ENCODE results near the gene TPSB2. TPM values are rescaled to one million over a fixed set of nuclear protein-coding genes. Genes with fewer than 3 reads are reported as not detected.
"Not testable (repeated sequence)": the region's sequence is repeated elsewhere in the genome, so short reads cannot be mapped to it uniquely, and the experiment has no call there.

Gene TPSB2
- total RNA-seq, 2 experiments from 2014 or later, result not detected

GRCh38 chr16:1269418-1269817, 39.4 kb upstream of the TPSB2 start:
- CTCF ChIA-PET; H3K9me3 Mint-ChIP-seq; H3K27me3 Mint-ChIP-seq (ENCODE audit: low read depth); H3K27ac Mint-ChIP-seq; DNase-seq; intact Hi-C loops (cut with micrococcal nuclease); H3K4me1 Mint-ChIP-seq (ENCODE audit: low read depth); H3K36me3 Mint-ChIP-seq (ENCODE audit: low read depth); H3K4me3 Mint-ChIP-seq: not testable (repeated sequence)

GRCh38 chr16:1265826-1266225, 35.8 kb upstream of the TPSB2 start:
- Mint-ChIP-seq H3K4me1 (ENCODE audit: low read depth) (no peaks in the 10 kb centered on the region), H3K27me3 (ENCODE audit: low read depth) (peaks cover 6% of the 10 kb centered on the region), H3K4me3 (no peak overlapping the region), H3K27ac (no peak overlapping the region), H3K9me3 (peaks cover 7% of the 10 kb centered on the region), H3K36me3 (ENCODE audit: low read depth) (no peaks in the 10 kb centered on the region)
- CTCF ChIA-PET, result no interaction called here
- intact Hi-C loops (cut with micrococcal nuclease), result no loop called here
- no peak for DNase-seq

DNA sequence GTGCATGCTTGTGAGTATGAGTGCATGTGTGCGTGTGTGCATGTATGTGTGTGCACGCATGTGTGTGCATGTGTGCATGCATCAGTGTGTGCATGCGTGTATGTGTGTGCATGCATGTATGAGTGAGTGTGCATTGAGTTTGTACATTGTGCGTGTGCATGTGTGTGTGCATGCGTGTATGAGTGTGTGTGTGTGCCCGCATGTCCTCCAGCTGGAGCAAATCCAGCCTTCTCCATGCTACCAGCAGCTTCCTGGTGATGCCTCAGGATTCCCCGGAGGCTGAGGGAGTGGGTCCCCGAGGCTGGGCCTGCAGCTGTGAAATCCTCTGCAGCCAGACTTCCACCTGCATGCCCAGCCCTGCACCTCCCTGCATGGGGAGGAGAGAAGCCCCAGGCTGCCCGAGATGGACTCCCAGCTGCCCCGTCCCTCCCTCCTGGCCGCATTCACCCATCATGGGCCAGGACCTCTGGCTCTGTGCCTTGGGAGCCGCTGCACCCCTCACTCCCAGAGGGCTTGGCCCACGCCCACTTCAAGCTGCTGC, 35.2 kb upstream of the TPSB2 start:
- Mint-ChIP-seq H3K27ac (no peak overlapping the region), H3K4me3 (no peak overlapping the region), H3K27me3 (ENCODE audit: low read depth) (peaks cover 10% of the 10 kb centered on the region), H3K9me3 (peaks cover 7% of the 10 kb centered on the region), H3K4me1 (ENCODE audit: low read depth) (no peaks in the 10 kb centered on the region), H3K36me3 (ENCODE audit: low read depth) (no peaks in the 10 kb centered on the region)
- CTCF ChIA-PET, result no interaction called here
- intact Hi-C loops (cut with micrococcal nuclease), result no loop called here
- DNase-seq, result no peak

DNA sequence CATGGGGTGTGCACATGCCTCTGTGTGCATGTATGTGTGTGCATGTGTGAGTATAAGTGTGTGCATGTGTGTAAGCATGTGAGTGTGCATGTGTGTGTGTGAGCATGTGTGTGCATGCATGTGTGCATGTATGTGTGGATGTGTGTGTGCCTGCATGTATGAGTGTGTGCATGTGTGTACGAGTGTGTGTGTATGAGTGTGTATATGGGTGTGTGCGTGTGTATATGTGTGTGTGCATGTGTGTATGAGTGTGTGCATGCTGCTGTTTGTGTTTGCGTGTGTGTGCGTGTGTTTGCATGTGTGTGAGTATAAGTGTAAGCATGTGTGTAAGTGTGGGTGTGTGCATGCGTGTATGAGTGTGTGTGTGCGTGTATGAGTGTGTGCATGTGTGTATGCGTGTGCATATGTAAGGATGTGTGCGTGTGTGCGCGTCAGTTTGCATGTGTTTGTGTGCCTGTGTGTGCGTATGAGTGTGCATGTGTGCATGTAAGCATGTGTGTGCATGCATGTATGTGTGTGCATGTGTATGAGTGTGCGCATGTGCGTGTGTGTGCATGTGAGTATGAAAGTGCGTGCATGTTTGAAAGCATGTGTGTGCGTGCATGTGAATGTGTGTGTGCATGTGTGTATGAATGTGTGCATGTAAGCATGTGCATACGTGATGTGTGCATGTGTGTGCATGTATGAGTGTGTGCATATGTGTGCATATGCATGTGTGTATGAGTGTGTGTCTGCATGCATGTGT, 34.5 kb upstream of the TPSB2 start:
- Mint-ChIP-seq H3K27ac (no peak overlapping the region), H3K27me3 (ENCODE audit: low read depth) (peaks cover 10% of the 10 kb centered on the region), H3K4me1 (ENCODE audit: low read depth) (no peaks in the 10 kb centered on the region), H3K9me3 (peaks cover 7% of the 10 kb centered on the region), H3K4me3 (no peak overlapping the region), H3K36me3 (ENCODE audit: low read depth) (no peaks in the 10 kb centered on the region)
- CTCF ChIA-PET, result no interaction called here
- DNase-seq, result no peak
- intact Hi-C loops (cut with micrococcal nuclease), result no loop called here

GRCh38 chr16:1263591-1264344, 33.8 kb upstream of the TPSB2 start:
- CTCF ChIA-PET, result no interaction called here
- Mint-ChIP-seq H3K4me1 (ENCODE audit: low read depth) (peaks cover 5% of the 10 kb centered on the region), H3K27ac (no peak overlapping the region), H3K9me3 (peaks cover 7% of the 10 kb centered on the region), H3K27me3 (ENCODE audit: low read depth) (peaks cover 15% of the 10 kb centered on the region), H3K36me3 (ENCODE audit: low read depth) (no peaks in the 10 kb centered on the region), H3K4me3 (no peak overlapping the region)
- no peak for DNase-seq
- intact Hi-C loops (cut with micrococcal nuclease), result no loop called here

- Mint-ChIP-seq H3K9me3 (peaks cover 7% of the 10 kb centered on the region), H3K27me3 (ENCODE audit: low read depth) (peaks cover 15% of the 10 kb centered on the region), H3K4me1 (ENCODE audit: low read depth) (peaks cover 5% of the 10 kb centered on the region), H3K4me3 (no peak overlapping the region), H3K27ac (no peak overlapping the region), H3K36me3 (ENCODE audit: low read depth) (no peaks in the 10 kb centered on the region)
- CTCF ChIA-PET, result no interaction called here
- DNase-seq, result no peak
- intact Hi-C loops (cut with micrococcal nuclease), result no loop called here
Measured at GRCh38 chr16:1262846-1263221, 32.9 kb upstream of the TPSB2 start.

GRCh38 chr16:1262210-1262845, 32.3 kb upstream of the TPSB2 start:
- Mint-ChIP-seq H3K36me3 (ENCODE audit: low read depth) (no peaks in the 10 kb centered on the region), H3K27me3 (ENCODE audit: low read depth) (peaks cover 15% of the 10 kb centered on the region), H3K27ac (no peak overlapping the region), H3K4me3 (no peak overlapping the region), H3K4me1 (ENCODE audit: low read depth) (peaks cover 5% of the 10 kb centered on the region), H3K9me3 (peaks cover 7% of the 10 kb centered on the region)
- CTCF ChIA-PET, result no interaction called here
- DNase-seq, result no peak
- intact Hi-C loops (cut with micrococcal nuclease), result no loop called here

DNA sequence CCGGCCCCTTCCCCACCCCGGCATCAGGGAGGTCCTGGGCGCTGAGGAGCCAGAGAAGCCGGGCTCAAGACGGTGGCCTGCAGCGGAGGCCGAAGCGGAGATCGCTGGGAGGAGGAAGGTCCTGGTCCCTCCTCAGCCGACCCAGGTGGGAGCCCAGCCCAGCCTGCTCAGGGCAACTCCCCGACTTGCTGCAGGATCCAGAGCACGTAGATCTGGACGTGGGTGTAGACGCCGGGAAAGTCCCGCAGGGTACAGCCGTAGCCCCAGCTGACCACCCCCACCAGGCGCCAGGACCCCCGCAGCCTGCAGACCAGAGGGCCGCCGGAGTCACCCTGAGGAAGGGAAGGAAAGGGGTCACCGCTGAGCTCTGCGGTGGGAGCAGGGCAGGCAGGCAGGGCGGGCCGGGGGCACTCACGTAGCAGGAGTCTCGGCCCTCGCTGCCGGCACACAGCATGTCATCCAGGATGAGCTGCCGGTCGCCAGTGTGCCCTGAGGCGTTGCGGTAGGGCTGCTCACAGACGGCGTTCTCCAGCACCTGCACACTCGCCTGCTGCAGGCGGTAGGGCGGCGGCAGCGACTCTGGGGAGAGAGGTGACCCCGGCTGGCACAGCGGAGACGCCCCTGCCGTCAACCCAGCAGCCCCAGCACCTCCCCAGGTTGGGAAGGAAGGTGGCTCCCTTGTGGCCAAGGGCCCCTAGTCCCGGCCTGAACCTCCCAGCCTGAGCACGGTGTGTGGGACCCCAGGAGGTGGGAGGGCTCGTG, 31.3 kb upstream of the TPSB2 start:
- CTCF ChIA-PET, result interaction anchor here (0.6 kb wide), 2 partner anchors 40 to 484 kb away, joined by 3 read pairs; no protein-coding TSS in a partner anchor
- DNase-seq, result no peak
- H3K36me3 Mint-ChIP-seq (ENCODE audit: low read depth), result no peaks in the 10 kb centered on the region

GRCh38 chr16:1260101-1260680, 30.2 kb upstream of the TPSB2 start:
- CTCF ChIA-PET, result no interaction called here
- Mint-ChIP-seq H3K36me3 (ENCODE audit: low read depth) (no peaks in the 10 kb centered on the region), H3K4me3 (no peak overlapping the region), H3K27me3 (ENCODE audit: low read depth) (peaks cover 17% of the 10 kb centered on the region), H3K27ac (no peak overlapping the region), H3K9me3 (peaks cover 7% of the 10 kb centered on the region), H3K4me1 (ENCODE audit: low read depth) (peaks cover 5% of the 10 kb centered on the region)
- DNase-seq, result no peak
- intact Hi-C loops (cut with micrococcal nuclease), result no loop called here

More for the DNA sequence above, 31.3 kb upstream of the TPSB2 start:
- peaks cover 17% of the 10 kb centered on the region for H3K27me3 Mint-ChIP-seq (ENCODE audit: low read depth)
- H3K27ac Mint-ChIP-seq, result no peak overlapping the region
- no peak overlapping the region for H3K4me3 Mint-ChIP-seq
- peaks cover 5% of the 10 kb centered on the region for H3K4me1 Mint-ChIP-seq (ENCODE audit: low read depth)
- intact Hi-C loops (cut with micrococcal nuclease), result no loop called here
- peaks cover 7% of the 10 kb centered on the region for H3K9me3 Mint-ChIP-seq

DNA sequence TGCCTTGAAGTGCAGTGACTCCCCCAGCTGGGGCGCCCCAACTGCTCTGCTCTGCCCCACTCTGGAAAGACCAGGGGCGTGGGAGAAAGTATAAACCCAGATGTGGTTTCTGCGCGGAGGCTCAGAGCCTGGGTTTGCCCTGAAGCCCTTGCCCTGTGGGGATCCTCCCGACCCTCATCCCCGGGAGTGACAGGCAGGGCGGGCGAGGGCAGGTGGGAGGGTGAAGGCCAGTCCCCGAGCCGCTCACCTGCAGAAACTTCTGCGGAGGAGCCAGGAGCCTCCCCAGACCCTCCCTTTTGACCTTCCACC, 29.7 kb upstream of the TPSB2 start:
- intact Hi-C loops (cut with micrococcal nuclease), result no loop called here
- H3K27ac Mint-ChIP-seq, result no peak overlapping the region
- peaks cover 17% of the 10 kb centered on the region for H3K27me3 Mint-ChIP-seq (ENCODE audit: low read depth)
- peaks cover 5% of the 10 kb centered on the region for H3K4me1 Mint-ChIP-seq (ENCODE audit: low read depth)
- no peak overlapping the region for H3K4me3 Mint-ChIP-seq
- H3K36me3 Mint-ChIP-seq (ENCODE audit: low read depth), result no peaks in the 10 kb centered on the region
- DNase-seq, result no peak
- peaks cover 5% of the 10 kb centered on the region for H3K9me3 Mint-ChIP-seq
- CTCF ChIA-PET, result no interaction called here

DNA sequence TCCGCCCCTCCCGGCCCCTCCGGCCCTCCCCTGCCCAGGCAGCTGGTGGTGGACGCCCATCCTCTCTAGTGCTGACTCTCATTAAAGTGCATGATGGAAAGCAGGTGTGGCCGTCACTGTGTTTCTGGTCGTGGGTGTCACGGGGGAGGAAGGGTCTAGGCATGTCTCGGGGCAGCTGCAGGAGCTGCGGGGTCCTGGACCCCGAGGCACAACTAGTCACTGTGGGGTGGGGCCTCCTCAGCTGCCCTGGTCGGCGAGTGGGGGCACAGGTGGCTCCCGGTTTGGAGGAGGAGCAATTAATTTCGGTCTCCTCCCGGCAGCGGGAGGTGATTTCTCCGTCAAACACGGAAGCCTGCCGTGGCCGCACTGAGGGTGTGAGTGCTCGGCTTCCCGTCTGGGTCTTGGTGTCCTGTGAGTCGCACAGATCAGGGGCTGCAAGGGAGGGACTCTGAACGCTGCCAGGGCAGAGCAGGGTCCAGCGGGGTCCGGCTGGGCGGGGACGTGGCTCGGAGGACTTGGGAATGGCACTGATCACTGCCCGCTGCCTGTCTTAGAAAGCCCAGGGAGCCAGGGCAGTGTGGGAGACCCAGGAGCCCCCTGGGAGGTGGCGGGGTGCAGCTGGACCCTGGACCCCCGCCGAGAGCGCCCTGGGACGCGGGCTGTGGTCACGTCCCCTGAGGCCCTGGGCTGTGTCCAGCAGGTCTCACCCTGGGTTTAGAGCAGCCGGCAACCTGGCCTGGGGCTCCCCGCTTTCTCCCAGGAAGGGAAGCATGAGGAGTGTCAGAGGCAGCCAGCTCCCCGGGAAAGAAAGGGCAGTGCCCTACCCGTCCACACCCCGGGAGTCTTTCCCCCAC, 29.1 kb upstream of the TPSB2 start:
- CTCF ChIA-PET, result no interaction called here
- Mint-ChIP-seq H3K36me3 (ENCODE audit: low read depth) (no peaks in the 10 kb centered on the region), H3K4me1 (ENCODE audit: low read depth) (peaks cover 5% of the 10 kb centered on the region), H3K27ac (no peak overlapping the region), H3K9me3 (no peaks in the 10 kb centered on the region), H3K27me3 (ENCODE audit: low read depth) (peaks cover 17% of the 10 kb centered on the region), H3K4me3 (no peak overlapping the region)
- intact Hi-C loops (cut with micrococcal nuclease), result no loop called here
- DNase-seq, result no peak
